ENCODE measurements around the gene MYO6. TPM values are rescaled to one million over a fixed set of nuclear protein-coding genes. Genes with fewer than 3 reads are reported as not detected.

MYO6 gene
- total and polyA plus RNA-seq, 2 of the 8 experiments (the other 6 are each of a cell fraction or from before 2014, with no cell fraction given): 8.3 to 21.9 TPM

- ChIA-PET CTCF (ENCODE audit: partially characterized antibody) (interaction anchor here (0.8 kb wide), 1 partner anchor 11 kb away, joined by 3 read pairs; no protein-coding TSS in a partner anchor), POLR2A (ENCODE audit: partially characterized antibody) (no interaction called here)
- H4K20me1 ChIP-seq (replicated peaks in 1 of 2; ENCODE audit: control insufficient read depth in 1 of 2, insufficient read depth in 2 of 2, low read length in 2 of 2): no peaks in the 10 kb centered on the region
- no peak overlapping the region for H4K91ac ChIP-seq (replicated peaks; ENCODE audit: insufficient read length, low read length)
- H2BK20ac ChIP-seq (ENCODE audit: low read length): no peak overlapping the region
- H3K79me2 ChIP-seq (ENCODE audit: control insufficient read depth in 1 of 2, insufficient read depth in 2 of 2, low read length in 2 of 2): no peaks in the 10 kb centered on the region
- no peak overlapping the region for H4K5ac ChIP-seq (ENCODE audit: insufficient read length, low read depth, low read length)
- no peak overlapping the region for H2AFZ ChIP-seq (ENCODE audit: low read length)
- no peak overlapping the region for H3K4ac ChIP-seq (replicated peaks; ENCODE audit: insufficient read length, low read depth, low read length)
- no peak overlapping the region for H3K4me2 ChIP-seq (ENCODE audit: insufficient read depth in 1 of 2, low read depth in 2 of 2, low read length in 2 of 2)
- no peak overlapping the region for H3K4me3 ChIP-seq (ENCODE audit: extremely low read depth in 1 of 4, insufficient read depth in 2 of 4, low read depth in 3 of 4, low read length in 4 of 4)
- no peaks in the 10 kb centered on the region for H3K36me3 ChIP-seq (ENCODE audit: control insufficient read depth in 2 of 4, insufficient read depth in 4 of 4, low read length in 3 of 4)
- no peak overlapping the region for H2BK120ac ChIP-seq (replicated peaks; ENCODE audit: low read depth, low read length)
- H3K56ac ChIP-seq (replicated peaks; ENCODE audit: insufficient read length, low read depth, low read length): no peak overlapping the region
- H3K23ac ChIP-seq (ENCODE audit: insufficient read length): no peak overlapping the region
- H3K14ac ChIP-seq (ENCODE audit: insufficient read length): no peak overlapping the region
- TF ChIP-seq RBBP5 (IDR thresholded peaks at IDR 0.05; ENCODE audit: borderline replicate concordance, low read depth, low read length) (no peak), MAFK (IDR thresholded peaks at IDR 0.05; ENCODE audit: low read depth, low read length) (no peak), KDM1A (IDR thresholded peaks at IDR 0.05; ENCODE audit: borderline replicate concordance, low read length) (no peak), TAF1 (IDR thresholded peaks at IDR 0.05; ENCODE audit: low read depth, low read length) (no peak), SP2 (IDR thresholded peaks at IDR 0.05; ENCODE audit: low read length) (no peak), BACH1 (IDR thresholded peaks at IDR 0.05; ENCODE audit: low read length) (no peak), HDAC2 (IDR thresholded peaks at IDR 0.05; ENCODE audit: borderline replicate concordance in 1 of 2, low read depth in 2 of 2, low read length in 2 of 2) (no peak), NANOG (IDR thresholded peaks at IDR 0.05; ENCODE audit: insufficient read depth, low read depth, low read length, poor library complexity, severe bottlenecking) (no peak), NRF1 (IDR thresholded peaks at IDR 0.05; ENCODE audit: low read depth, low read length) (no peak), POLR2A (IDR thresholded peaks at IDR 0.05; ENCODE audit: control extremely low read depth in 1 of 2, low read depth in 2 of 2, low read length in 2 of 2) (no peak), SIX5 (IDR thresholded peaks at IDR 0.05; ENCODE audit: low read depth, low read length) (no peak), POU5F1 (IDR thresholded peaks at IDR 0.05; ENCODE audit: low read depth, low read length) (no peak), SAP30 (IDR thresholded peaks at IDR 0.05; ENCODE audit: insufficient read depth, insufficient replicate concordance, low read length) (no peak), FOSL1 (IDR thresholded peaks at IDR 0.05; ENCODE audit: insufficient read depth, low read depth, low read length) (no peak)
- TF ChIP-seq, protein P1, sequence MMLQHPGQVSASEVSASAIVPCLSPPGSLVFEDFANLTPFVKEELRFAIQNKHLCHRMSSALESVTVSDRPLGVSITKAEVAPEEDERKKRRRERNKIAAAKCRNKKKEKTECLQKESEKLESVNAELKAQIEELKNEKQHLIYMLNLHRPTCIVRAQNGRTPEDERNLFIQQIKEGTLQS (IDR thresholded peaks at IDR 0.05; ENCODE audit: insufficient read depth, low read depth, low read length): no peak
- no peak overlapping the region for H2BK15ac ChIP-seq (ENCODE audit: low read length)
- no peak overlapping the region for H2AK5ac ChIP-seq (ENCODE audit: low read depth, low read length)
- H3K23me2 ChIP-seq (ENCODE audit: low read depth, low read length): no peaks in the 10 kb centered on the region
- H4K8ac ChIP-seq (ENCODE audit: extremely low read depth, insufficient read depth, low read length): no peak overlapping the region
- DNase-seq (ENCODE audit: low read depth in 1 of 2, low spot score in 2 of 2) (no peak), FAIRE-seq (no peak)
- no peaks in the 10 kb centered on the region for H3K27me3 ChIP-seq (replicated peaks in 1 of 4; ENCODE audit: control insufficient read depth in 3 of 4, extremely low read depth in 1 of 4, insufficient read depth in 3 of 4, low read length in 3 of 4)
- 97% methylated on average over 2 of the region's 2 CpGs; no CpG with 5 or more reads in 1 of the 2 experiments for WGBS, 2 experiments (ENCODE audit: extremely low coverage in 1 of 2, insufficient coverage in 1 of 2, insufficient read length in 1 of 2, insufficient replicate concordance in 2 of 2, low coverage in 1 of 2, low lambda C conversion rate in 2 of 2, missing lambda C conversion rate in 1 of 2)
- no peaks in the 10 kb centered on the region for H3K79me1 ChIP-seq (ENCODE audit: low read depth, low read length)
- H2BK12ac ChIP-seq (ENCODE audit: low read depth, low read length): no peak overlapping the region
- H2BK5ac ChIP-seq (ENCODE audit: low read depth, low read length): no peak overlapping the region
- H3K27ac ChIP-seq (ENCODE audit: low read depth, low read length): no peak overlapping the region
- no peak overlapping the region for H3K9ac ChIP-seq (replicated peaks in 1 of 4; ENCODE audit: extremely low read depth in 1 of 4, low read depth in 3 of 4, low read length in 3 of 4)
- H3K4me1 ChIP-seq (replicated peaks in 1 of 4; ENCODE audit: control insufficient read depth in 3 of 4, insufficient read depth in 4 of 4, low read length in 3 of 4): no peaks in the 10 kb centered on the region
- H3K18ac ChIP-seq (ENCODE audit: extremely low read depth, low read length): no peak overlapping the region
- H3K9me3 ChIP-seq (ENCODE audit: insufficient read depth in 2 of 2, low read depth in 1 of 2, low read length in 1 of 2): no peaks in the 10 kb centered on the region
Observed at GRCh38 chr6:75727206-75727605, 21.8 kb upstream of the MYO6 start.

All from H1 (cell line).